Breast epithelium (tissue), 3 donors: Measurements from ENCODE around the gene FUT8.
"Not testable (repeated sequence)": the region's sequence is repeated elsewhere in the genome, so short reads cannot be mapped to it uniquely, and the experiment has no call there.

ENCODE experiments used
- CTCF ChIP-seq, 3 donors: fragments of 450-650 bp; IDR thresholded peaks; one replicate each; pipeline ENCODE4 v1.5.1; 2016 to 2017; ENCODE audit warnings: antibody characterized with exemption in 3 of 3, mild to moderate bottlenecking in 3 of 3, moderate library complexity in 3 of 3
- POLR2A ChIP-seq: fragments of 450-650 bp; IDR thresholded peaks from one replicate; pipeline ENCODE4 v1.6.1; 2016; ENCODE audit warnings: antibody characterized with exemption, mild to moderate bottlenecking, moderate library complexity
- POLR2AphosphoS5 ChIP-seq, 3 donors: sonication (generic); formaldehyde crosslinking; IDR thresholded peaks; one replicate each; pipeline ENCODE4 v1.6.1; 2017; ENCODE audit warnings: antibody characterized with exemption in 3 of 3

- not testable (repeated sequence) for TF ChIP-seq CTCF (IDR thresholded peaks at IDR 0.05); POLR2A; POLR2AphosphoS5 (IDR thresholded peaks at IDR 0.05)
Observed at GRCh38 chr14:65717384-65717915, 304.9 kb downstream of the FUT8 start.
